Panc1 (cell line): ENCODE measurements around the gene SUN1. TPM values are rescaled to one million over a fixed set of nuclear protein-coding genes. Genes with fewer than 3 reads are reported as not detected.

Source experiments
- ATAC-seq: fragments of 200-7000 bp; cut with Tn5 transposase; 2 replicates; pipeline ENCODE4 v1.9.1; 2020; ENCODE audit warnings: mild to moderate bottlenecking, moderate library complexity
- BruUV-seq: library from RNA; stranded (reverse); fragments of 400-500 nt; replicated peaks from 2 replicates; lab custom pipeline; 2021; lab: Mats Ljungman, UMichigan
- CTCF ChIA-PET: fragments of 300-600 bp; sonication (Branson Sonifier 250); formaldehyde crosslinking; loops from one replicate; lab custom pipeline; 2022; ENCODE audit warnings: antibody characterized with exemption; lab: Charles Lee
- POLR2A ChIA-PET: fragments of 300-600 bp; sonication (Branson Sonifier 250); formaldehyde crosslinking; loops from one replicate; lab custom pipeline; 2022; ENCODE audit warnings: antibody characterized with exemption; lab: Charles Lee
- DNase-seq: peaks from one replicate; pipeline ENCODE4 v3.0.0-alpha.2; 2010; ENCODE audit warnings: low read depth, low spot score
- H3K27ac ChIP-seq: 2 replicates; pipeline ENCODE4 v1.5.1; 2011; ENCODE audit warnings: mild to moderate bottlenecking, low read length, inconsistent platforms
- H3K27me3 ChIP-seq: fragments of 200-500 bp; sonication (Bioruptor generic); 2 replicates; pipeline ENCODE4 v1.6.0; 2014; ENCODE audit warnings: low read length, inconsistent platforms; ENCODE audit not compliant: control insufficient read depth, insufficient read depth
- H3K36me3 ChIP-seq: fragments of 200-500 bp; sonication (Bioruptor generic); 2 replicates; pipeline ENCODE4 v1.5.1; 2014; ENCODE audit warnings: inconsistent platforms, mild to moderate bottlenecking, low read length, moderate library complexity; ENCODE audit not compliant: control insufficient read depth, insufficient read depth
- H3K4me1 ChIP-seq: 2 replicates; pipeline ENCODE4 v1.5.1; 2011; ENCODE audit warnings: inconsistent platforms, mild to moderate bottlenecking, low read length, moderate library complexity; ENCODE audit not compliant: control insufficient read depth, insufficient read depth
- H3K4me3 ChIP-seq, 2 experiments: 2 replicates each; pipeline ENCODE4 v1.5.1; 2011 to 2012; ENCODE audit warnings: low read depth in 2 of 2, low read length in 2 of 2, mild to moderate bottlenecking in 2 of 2, inconsistent platforms in 1 of 2, moderate library complexity in 1 of 2
- H3K9me3 ChIP-seq: fragments of 200-500 bp; sonication (Bioruptor generic); 2 replicates; pipeline ENCODE4 v1.5.1; 2014; ENCODE audit warnings: low read depth, mild to moderate bottlenecking, inconsistent platforms, low read length, moderate library complexity; ENCODE audit not compliant: control insufficient read depth, insufficient read depth
- CTCF ChIP-seq: fragments of 450-650 bp; IDR thresholded peaks from 2 replicates; pipeline ENCODE4 v1.5.1; 2017; ENCODE audit warnings: mild to moderate bottlenecking
- POLR2AphosphoS5 ChIP-seq: IDR thresholded peaks from 2 replicates; pipeline ENCODE4 v1.6.1; 2012; ENCODE audit warnings: mild to moderate bottlenecking, low read depth, low read length, moderate library complexity
- REST ChIP-seq, 2 experiments: IDR thresholded peaks; 2 replicates each; pipeline ENCODE4 v1.6.1; 2011 to 2012; ENCODE audit warnings: low read depth in 2 of 2, control low read depth in 1 of 2, low read length in 1 of 2, mild to moderate bottlenecking in 1 of 2, moderate library complexity in 1 of 2; ENCODE audit not compliant: insufficient read depth in 1 of 2
- SIN3A ChIP-seq: IDR thresholded peaks from 2 replicates; pipeline ENCODE4 v1.6.1; 2012; ENCODE audit warnings: low read depth, mild to moderate bottlenecking, low read length, moderate library complexity, borderline replicate concordance; ENCODE audit not compliant: insufficient read depth
- TCF7L2 ChIP-seq: IDR thresholded peaks from 2 replicates; pipeline ENCODE4 v1.6.1; 2011; ENCODE audit warnings: mild to moderate bottlenecking, low read depth, low read length, inconsistent platforms
- in situ Hi-C: cut with HindIII; loops from 2 replicates; pipeline ENCODE4 v1.10.0; 2016; ENCODE audit warnings: low sequenced_read_pairs, low pct_unique_long_range_greater_than_20kb
- intact Hi-C: fragments of 100-400 bp; cut with micrococcal nuclease; formaldehyde crosslinking; loops from one replicate; pipeline ENCODE4 v1.10.0; 2022; ENCODE audit not compliant: unreplicated experiment
- total RNA-seq: library from RNA; stranded (reverse); gene quantifications from one replicate; pipeline ENCODE4 v1.2.1, GENCODE V29; 2021; ENCODE audit not compliant: unreplicated experiment

SUN1 gene
- total RNA-seq, 1 experiment from 2014 or later: 244 TPM

- no peak overlapping the region for H3K27ac ChIP-seq
- CTCF ChIA-PET: no interaction called here
- DNase-seq (no peak), ATAC-seq (no peak)
- BruUV-seq: no TSS peak
- no peak overlapping the region for H3K4me3 ChIP-seq
- no peaks in the 10 kb centered on the region for H3K36me3 ChIP-seq
- intact Hi-C loops (no loop called here), in situ Hi-C loops (no loop called here)
- no peaks in the 10 kb centered on the region for H3K9me3 ChIP-seq
- H3K27me3 ChIP-seq: no peaks in the 10 kb centered on the region
- POLR2A ChIA-PET: no interaction called here
- no peak for TF ChIP-seq REST (IDR thresholded peaks at IDR 0.05; ENCODE audit: insufficient read depth in 1 of 2, low read depth in 2 of 2, low read length in 1 of 2)
- TF ChIP-seq TCF7L2: no peak
- no peak for TF ChIP-seq SIN3A
- no peak for TF ChIP-seq POLR2AphosphoS5
- no peak for TF ChIP-seq CTCF
- peaks cover 20% of the 10 kb centered on the region for H3K4me1 ChIP-seq
These were observed 11.9 kb upstream of the SUN1 start for GRCh38 chr7:820341-820740.

- in situ Hi-C loops: no loop called here
- no peak overlapping the region for H3K27ac ChIP-seq
- no peaks in the 10 kb centered on the region for H3K9me3 ChIP-seq
- intact Hi-C loops: no loop called here
- peaks cover 17% of the 10 kb centered on the region for H3K4me1 ChIP-seq
- H3K27me3 ChIP-seq: no peaks in the 10 kb centered on the region
- ATAC-seq (no peak), DNase-seq (no peak)
- no TSS peak for BruUV-seq
- CTCF ChIA-PET: interaction anchor here (0.9 kb wide), 1 partner anchor 10 kb away, joined by 3 read pairs; the partner anchor contains the start of gene SUN1
- POLR2A ChIA-PET: no interaction called here
- TF ChIP-seq TCF7L2 (no peak), SIN3A (no peak), REST (IDR thresholded peaks at IDR 0.05; ENCODE audit: insufficient read depth in 1 of 2, low read depth in 2 of 2, low read length in 1 of 2) (no peak), POLR2AphosphoS5 (no peak), CTCF (no peak)
- no peak overlapping the region for H3K4me3 ChIP-seq
- H3K36me3 ChIP-seq: no peaks in the 10 kb centered on the region
These were observed 10.6 kb upstream of the SUN1 start for GRCh38 chr7:821688-822087.
